GM15510 (cell line): ENCODE results near the gene AAMP.

Experiments
- POLR2A ChIP-seq: IDR thresholded peaks from 3 replicates; pipeline ENCODE4 v1.6.1; 2011; ENCODE audit warnings: borderline replicate concordance; ENCODE audit not compliant: insufficient read length; ENCODE audit errors: extremely low read depth

Gene AAMP

GRCh38 chr2:218284106-218284811, 14.3 kb upstream of the AAMP start:
- TF ChIP-seq POLR2A = no peak

- no peak for TF ChIP-seq POLR2A
These were observed 12.4 kb upstream of the AAMP start for GRCh38 chr2:218282173-218282991.

- TF ChIP-seq POLR2A = no peak
These were observed 11.5 kb upstream of the AAMP start for GRCh38 chr2:218281449-218281848.

- no peak for TF ChIP-seq POLR2A
These were observed 10.4 kb upstream of the AAMP start for GRCh38 chr2:218280260-218280870.

- TF ChIP-seq POLR2A = no peak
These were observed 8.8 kb upstream of the AAMP start for GRCh38 chr2:218278531-218279360.

GRCh38 chr2:218277921-218278320, 8.0 kb upstream of the AAMP start:
- no peak for TF ChIP-seq POLR2A

- no peak for TF ChIP-seq POLR2A
These were observed 7.2 kb upstream of the AAMP start for GRCh38 chr2:218276986-218277755.

GRCh38 chr2:218275371-218276072, 5.6 kb upstream of the AAMP start:
- TF ChIP-seq POLR2A = no peak

GRCh38 chr2:218274586-218274985, 4.6 kb upstream of the AAMP start:
- TF ChIP-seq POLR2A = no peak

- TF ChIP-seq POLR2A = no peak
These were observed 3.9 kb upstream of the AAMP start for GRCh38 chr2:218273908-218274249.

GRCh38 chr2:218272531-218273212, 2.7 kb upstream of the AAMP start:
- no peak for TF ChIP-seq POLR2A

- peak; percentile 15 for TF ChIP-seq POLR2A
These were observed 2.1 kb upstream of the AAMP start for GRCh38 chr2:218271865-218272530.

GRCh38 chr2:218271487-218271797, 1.5 kb upstream of the AAMP start:
- TF ChIP-seq POLR2A = no peak

- no peak for TF ChIP-seq POLR2A
These were observed 967 bp upstream of the AAMP start for GRCh38 chr2:218270721-218271486.
